ENCODE data around the gene NPAS3. TPM values are rescaled to one million over a fixed set of nuclear protein-coding genes. Genes with fewer than 3 reads are reported as not detected.
A peak's percentile ranks its signal among the peaks of the same experiment; 100 is the strongest.

NPAS3 gene
- 0.12 TPM for polyA plus RNA-seq (2013, experiment 1 of 2; ENCODE audit: insufficient read length)
- polyA plus RNA-seq (2013, experiment 2 of 2; ENCODE audit: insufficient read length), result 0.46 TPM

- peak; percentile 29 for DNase-seq
These were observed at the start of gene NPAS3 for GRCh38 chr14:32938719-32939253. TSS of gene NPAS3 (plus strand) at chr14:32938879.

- no peak for DNase-seq
These were observed 41.5 kb upstream of the NPAS3 start for GRCh38 chr14:32896979-32897697.

GRCh38 chr14:32897698-32898064, 41.0 kb upstream of the NPAS3 start:
- DNase-seq, result no peak

GRCh38 chr14:32898876-32899275, 39.8 kb upstream of the NPAS3 start:
- DNase-seq, result no peak

GRCh38 chr14:32900547-32900946, 38.1 kb upstream of the NPAS3 start:
- DNase-seq, result no peak

GRCh38 chr14:32905013-32905412, 33.7 kb upstream of the NPAS3 start:
- no peak for DNase-seq

GRCh38 chr14:32906672-32907071, 32.0 kb upstream of the NPAS3 start:
- DNase-seq, result no peak

GRCh38 chr14:32908196-32909084, 30.2 kb upstream of the NPAS3 start:
- peak; percentile 68 for DNase-seq

GRCh38 chr14:32913725-32914124, 25.0 kb upstream of the NPAS3 start:
- peak; percentile 59 for DNase-seq

GRCh38 chr14:32914391-32914790, 24.3 kb upstream of the NPAS3 start:
- peak; percentile 18 for DNase-seq

- DNase-seq, result no peak
These were observed 17.9 kb upstream of the NPAS3 start for GRCh38 chr14:32920696-32921276.

- DNase-seq, result no peak
These were observed 13.2 kb upstream of the NPAS3 start for GRCh38 chr14:32925439-32925838.

- no peak for DNase-seq
These were observed 6.3 kb upstream of the NPAS3 start for GRCh38 chr14:32932302-32932913.

GRCh38 chr14:32932914-32933628, 5.6 kb upstream of the NPAS3 start:
- DNase-seq, result no peak

- DNase-seq, result peak; percentile 68
These were observed 5.0 kb upstream of the NPAS3 start for GRCh38 chr14:32933629-32934072.

- no peak for DNase-seq
These were observed 4.4 kb upstream of the NPAS3 start for GRCh38 chr14:32934073-32934880.

- no peak for DNase-seq
These were observed 3.6 kb upstream of the NPAS3 start for GRCh38 chr14:32934881-32935633.

GRCh38 chr14:32939254-32940065, 781 bp downstream of the NPAS3 start:
- peak; percentile 80 for DNase-seq

GRCh38 chr14:32940066-32940651, 1.5 kb downstream of the NPAS3 start:
- peak; percentile 14 for DNase-seq

Measured in fibroblast of skin of back (primary cell).